ENCODE data around the gene PARP9.

DNA sequence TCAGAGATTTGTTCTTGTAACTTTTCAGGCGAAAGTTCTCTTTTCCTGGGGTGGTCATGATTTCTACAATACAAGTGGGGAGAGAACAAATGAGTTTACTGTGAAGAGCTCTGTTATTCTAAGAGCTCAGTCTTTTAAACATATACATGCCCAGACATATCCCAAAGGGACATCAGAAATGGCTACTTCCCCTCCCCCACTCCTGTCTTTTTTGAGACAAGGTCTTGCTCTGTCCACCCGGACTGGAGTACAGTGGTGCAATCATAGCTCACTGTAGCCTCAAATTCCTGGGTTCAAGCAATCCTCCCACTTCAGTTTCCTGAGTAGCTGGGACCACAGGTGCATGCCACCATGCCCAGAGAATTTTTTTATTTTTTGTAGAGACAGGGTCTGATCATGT is 67.6 kb downstream of the PARP9 start:
- TF ChIP-seq, protein P1, sequence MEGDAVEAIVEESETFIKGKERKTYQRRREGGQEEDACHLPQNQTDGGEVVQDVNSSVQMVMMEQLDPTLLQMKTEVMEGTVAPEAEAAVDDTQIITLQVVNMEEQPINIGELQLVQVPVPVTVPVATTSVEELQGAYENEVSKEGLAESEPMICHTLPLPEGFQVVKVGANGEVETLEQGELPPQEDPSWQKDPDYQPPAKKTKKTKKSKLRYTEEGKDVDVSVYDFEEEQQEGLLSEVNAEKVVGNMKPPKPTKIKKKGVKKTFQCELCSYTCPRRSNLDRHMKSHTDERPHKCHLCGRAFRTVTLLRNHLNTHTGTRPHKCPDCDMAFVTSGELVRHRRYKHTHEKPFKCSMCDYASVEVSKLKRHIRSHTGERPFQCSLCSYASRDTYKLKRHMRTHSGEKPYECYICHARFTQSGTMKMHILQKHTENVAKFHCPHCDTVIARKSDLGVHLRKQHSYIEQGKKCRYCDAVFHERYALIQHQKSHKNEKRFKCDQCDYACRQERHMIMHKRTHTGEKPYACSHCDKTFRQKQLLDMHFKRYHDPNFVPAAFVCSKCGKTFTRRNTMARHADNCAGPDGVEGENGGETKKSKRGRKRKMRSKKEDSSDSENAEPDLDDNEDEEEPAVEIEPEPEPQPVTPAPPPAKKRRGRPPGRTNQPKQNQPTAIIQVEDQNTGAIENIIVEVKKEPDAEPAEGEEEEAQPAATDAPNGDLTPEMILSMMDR (IDR thresholded peaks at IDR 0.05): no peak
- TF ChIP-seq, protein P2, sequence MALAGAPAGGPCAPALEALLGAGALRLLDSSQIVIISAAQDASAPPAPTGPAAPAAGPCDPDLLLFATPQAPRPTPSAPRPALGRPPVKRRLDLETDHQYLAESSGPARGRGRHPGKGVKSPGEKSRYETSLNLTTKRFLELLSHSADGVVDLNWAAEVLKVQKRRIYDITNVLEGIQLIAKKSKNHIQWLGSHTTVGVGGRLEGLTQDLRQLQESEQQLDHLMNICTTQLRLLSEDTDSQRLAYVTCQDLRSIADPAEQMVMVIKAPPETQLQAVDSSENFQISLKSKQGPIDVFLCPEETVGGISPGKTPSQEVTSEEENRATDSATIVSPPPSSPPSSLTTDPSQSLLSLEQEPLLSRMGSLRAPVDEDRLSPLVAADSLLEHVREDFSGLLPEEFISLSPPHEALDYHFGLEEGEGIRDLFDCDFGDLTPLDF (CRISPR knock-in tag; IDR thresholded peaks at IDR 0.05): no peak
- TF ChIP-seq, protein P3, sequence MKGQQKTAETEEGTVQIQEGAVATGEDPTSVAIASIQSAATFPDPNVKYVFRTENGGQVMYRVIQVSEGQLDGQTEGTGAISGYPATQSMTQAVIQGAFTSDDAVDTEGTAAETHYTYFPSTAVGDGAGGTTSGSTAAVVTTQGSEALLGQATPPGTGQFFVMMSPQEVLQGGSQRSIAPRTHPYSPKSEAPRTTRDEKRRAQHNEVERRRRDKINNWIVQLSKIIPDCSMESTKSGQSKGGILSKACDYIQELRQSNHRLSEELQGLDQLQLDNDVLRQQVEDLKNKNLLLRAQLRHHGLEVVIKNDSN (CRISPR knock-in tag; IDR thresholded peaks at IDR 0.05): no peak
- TF ChIP-seq, protein P4, sequence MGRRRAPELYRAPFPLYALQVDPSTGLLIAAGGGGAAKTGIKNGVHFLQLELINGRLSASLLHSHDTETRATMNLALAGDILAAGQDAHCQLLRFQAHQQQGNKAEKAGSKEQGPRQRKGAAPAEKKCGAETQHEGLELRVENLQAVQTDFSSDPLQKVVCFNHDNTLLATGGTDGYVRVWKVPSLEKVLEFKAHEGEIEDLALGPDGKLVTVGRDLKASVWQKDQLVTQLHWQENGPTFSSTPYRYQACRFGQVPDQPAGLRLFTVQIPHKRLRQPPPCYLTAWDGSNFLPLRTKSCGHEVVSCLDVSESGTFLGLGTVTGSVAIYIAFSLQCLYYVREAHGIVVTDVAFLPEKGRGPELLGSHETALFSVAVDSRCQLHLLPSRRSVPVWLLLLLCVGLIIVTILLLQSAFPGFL (CRISPR knock-in tag; IDR thresholded peaks at IDR 0.05; ENCODE audit: borderline replicate concordance): no peak
- TF ChIP-seq ETV6 (CRISPR knock-in tag; IDR thresholded peaks at IDR 0.05) (no peak), NR2C2 (CRISPR knock-in tag; IDR thresholded peaks at IDR 0.05) (no peak), ZNF121 (CRISPR knock-in tag; IDR thresholded peaks at IDR 0.05) (no peak), ELF4 (CRISPR knock-in tag; IDR thresholded peaks at IDR 0.05; ENCODE audit: low read depth) (no peak), JUN (CRISPR knock-in tag; IDR thresholded peaks at IDR 0.05) (no peak), NR3C1 (CRISPR knock-in tag; conservative IDR thresholded peaks at IDR 0.05; ENCODE audit: low read depth) (no peak), FOXP1 (CRISPR knock-in tag; IDR thresholded peaks at IDR 0.05; ENCODE audit: borderline replicate concordance) (no peak)
- TF ChIP-seq, protein P5, sequence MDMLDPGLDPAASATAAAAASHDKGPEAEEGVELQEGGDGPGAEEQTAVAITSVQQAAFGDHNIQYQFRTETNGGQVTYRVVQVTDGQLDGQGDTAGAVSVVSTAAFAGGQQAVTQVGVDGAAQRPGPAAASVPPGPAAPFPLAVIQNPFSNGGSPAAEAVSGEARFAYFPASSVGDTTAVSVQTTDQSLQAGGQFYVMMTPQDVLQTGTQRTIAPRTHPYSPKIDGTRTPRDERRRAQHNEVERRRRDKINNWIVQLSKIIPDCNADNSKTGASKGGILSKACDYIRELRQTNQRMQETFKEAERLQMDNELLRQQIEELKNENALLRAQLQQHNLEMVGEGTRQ (CRISPR knock-in tag; IDR thresholded peaks at IDR 0.05): no peak

All from WTC11 (cell line).